Measurements from ENCODE around the gene CREB3L2.

The CREB3L2 gene

DNA sequence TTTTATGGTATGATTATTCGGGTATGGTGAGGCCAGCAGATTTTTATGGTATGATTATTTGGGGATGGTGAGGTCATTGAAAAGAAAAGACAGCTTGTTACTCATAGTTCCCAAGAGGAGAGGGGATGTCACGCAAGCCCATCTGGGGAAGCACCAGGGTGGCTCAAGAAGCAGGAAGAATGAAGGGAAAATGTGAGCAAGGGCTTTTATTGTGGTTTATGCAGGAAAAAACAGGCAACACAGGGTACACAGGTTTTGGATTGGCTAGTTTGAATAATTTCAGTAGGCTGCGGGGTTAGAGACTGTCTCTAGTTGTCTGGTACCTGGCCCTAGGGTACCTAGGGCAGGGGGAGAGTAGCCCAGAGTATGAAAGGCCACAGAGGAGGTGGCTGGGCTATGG lies 128.4 kb downstream of the CREB3L2 start:
- DNase-seq (ENCODE audit: low spot score), result no peak

DNA sequence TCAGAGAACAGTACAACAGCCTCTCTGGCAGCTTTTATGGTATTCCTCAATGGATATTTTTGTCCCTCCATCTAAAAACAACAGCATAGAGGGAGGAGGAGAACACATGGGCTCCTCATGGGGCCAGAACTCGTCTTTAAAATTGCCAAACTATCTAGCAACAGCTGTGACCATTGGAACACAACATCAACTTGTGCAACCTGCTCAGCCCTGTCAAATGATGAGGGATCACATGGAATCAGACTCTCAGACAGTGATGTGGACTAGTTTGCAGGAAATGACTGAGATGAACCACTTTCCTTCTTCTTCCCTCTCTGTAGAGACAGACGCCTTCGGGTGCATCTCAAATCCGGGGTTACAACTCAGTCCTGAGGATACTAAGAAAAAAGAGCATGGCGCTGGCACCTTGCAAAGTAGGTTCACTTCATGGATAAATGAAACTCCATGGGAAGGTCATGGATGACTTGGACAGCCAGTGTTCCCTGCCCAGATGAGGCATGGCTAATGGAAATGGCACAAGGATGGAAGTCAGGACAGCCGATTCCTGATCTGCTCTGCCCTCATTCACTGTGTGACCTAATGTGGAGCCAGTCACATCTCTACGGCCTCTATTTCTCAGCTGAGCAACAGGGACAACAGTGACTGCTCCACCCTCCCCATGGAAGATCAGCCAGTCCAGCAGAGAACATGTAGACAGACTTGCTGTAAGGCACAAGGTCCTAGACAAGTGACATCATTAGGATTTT lies 130.5 kb downstream of the CREB3L2 start:
- DNase-seq (ENCODE audit: low spot score), result no peak

DNA sequence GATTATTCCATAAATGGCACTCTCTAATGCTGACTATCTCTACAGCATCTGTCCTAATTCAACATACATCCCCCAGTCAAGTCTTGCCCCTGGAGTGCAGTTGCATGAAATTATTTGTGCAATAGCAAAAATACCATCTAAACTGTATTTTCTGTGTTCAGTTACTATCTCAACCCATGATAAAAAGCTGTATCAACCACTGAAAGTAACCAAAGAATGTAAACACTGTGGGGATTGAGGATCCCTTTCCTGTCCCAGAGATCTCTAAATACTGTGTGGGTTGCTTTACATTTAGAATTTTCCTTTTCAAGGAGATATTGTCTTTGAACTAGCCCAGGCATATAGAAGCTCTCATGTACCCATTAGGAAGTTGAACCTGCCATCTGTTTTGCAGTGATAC lies 131.2 kb downstream of the CREB3L2 start:
- no peak for DNase-seq (ENCODE audit: low spot score)

DNA sequence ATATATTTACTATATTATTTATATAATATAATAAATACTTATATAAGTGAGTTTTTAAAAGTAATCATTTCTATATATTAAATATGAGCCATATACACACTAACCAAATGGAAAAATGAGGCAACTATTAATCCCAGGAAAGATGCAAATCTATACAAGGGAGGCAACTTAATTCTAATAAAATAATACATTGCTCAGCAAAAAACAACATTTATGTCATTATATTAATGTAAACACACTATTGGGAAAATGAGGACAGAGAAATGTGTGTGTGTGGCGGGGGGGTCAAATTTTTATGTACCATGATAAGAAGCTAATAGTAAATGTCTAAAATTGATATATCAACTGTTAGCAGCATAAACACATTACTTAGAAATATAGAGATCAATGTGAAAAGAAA lies 131.8 kb downstream of the CREB3L2 start:
- no peak for DNase-seq (ENCODE audit: low spot score)

DNA sequence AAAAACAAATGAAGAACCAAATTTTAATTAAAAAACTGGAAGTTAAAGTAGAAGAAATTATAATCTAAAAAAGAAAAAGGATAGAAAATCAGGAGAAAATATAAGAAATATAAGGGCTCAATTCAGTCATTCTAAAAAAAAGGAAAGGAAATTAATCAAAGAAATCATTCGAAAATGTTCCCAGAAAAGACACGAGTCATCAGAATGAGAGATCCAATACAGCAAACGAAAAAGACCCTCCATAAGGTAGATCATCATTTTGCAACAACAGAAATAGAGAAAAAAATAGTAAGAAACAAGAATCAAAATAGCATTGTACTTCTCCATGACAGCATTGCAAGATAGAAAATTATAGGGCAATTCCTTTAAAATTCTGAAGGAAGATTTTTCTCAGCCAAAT lies 132.6 kb downstream of the CREB3L2 start:
- DNase-seq (ENCODE audit: low spot score), result no peak

DNA sequence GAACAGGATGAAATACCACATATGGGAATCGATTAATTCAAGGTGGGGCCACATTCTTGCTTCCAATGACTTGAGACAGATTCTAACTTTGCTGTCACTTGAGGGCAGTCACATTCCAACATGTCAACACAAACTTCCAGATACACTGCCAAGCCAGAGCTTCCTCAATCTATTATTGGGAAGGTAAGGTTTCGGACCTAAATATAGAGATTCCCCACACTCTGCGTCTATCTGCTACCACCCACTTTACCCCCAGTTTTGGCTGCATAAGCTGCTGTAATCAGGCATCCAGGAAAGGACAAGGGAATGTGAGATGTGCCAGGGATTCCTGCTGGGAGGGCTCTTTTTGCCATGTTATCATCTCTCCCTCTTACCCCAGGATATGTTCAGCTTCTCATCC lies 134.6 kb downstream of the CREB3L2 start:
- no peak for DNase-seq (ENCODE audit: low spot score)

DNA sequence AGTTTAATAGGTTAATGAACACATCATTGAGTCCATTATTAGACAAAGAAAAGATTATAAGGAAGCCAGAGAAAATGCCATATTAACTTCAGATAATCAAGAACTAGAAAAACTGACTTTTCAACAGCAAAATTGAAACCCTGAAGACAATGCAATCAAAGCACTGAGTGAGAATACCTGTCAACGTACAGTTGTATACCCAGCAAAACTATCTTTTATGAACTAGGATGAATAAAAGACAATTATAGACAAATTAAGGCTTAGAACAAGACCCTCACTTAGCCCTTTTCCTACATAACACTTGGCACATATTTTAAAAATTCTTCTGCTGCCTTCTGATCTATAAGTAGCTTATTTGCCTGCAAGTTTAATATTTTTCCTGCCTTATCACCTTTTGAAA lies 136.1 kb downstream of the CREB3L2 start:
- no peak for DNase-seq (ENCODE audit: low spot score)

DNA sequence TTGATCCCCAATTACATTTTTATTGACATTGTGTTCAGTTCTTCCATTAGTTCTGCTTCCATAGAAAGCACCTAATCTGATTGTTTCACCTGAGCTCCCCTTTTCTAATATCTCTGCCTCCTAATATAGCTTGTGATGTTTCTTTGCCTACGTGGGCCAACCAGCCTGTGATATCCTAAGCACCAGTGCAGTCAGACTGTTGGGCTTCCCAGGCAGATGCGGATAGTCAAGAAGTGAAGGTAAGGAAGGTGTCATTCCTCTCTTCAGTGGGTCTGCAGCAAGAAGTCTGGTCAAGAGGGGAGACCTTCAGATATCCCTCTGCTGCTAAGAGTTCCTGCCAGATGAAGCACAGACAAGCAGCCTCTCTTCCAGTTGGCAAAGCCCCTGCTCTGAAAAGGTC lies 138.9 kb downstream of the CREB3L2 start:
- DNase-seq (ENCODE audit: low spot score), result no peak

DNA sequence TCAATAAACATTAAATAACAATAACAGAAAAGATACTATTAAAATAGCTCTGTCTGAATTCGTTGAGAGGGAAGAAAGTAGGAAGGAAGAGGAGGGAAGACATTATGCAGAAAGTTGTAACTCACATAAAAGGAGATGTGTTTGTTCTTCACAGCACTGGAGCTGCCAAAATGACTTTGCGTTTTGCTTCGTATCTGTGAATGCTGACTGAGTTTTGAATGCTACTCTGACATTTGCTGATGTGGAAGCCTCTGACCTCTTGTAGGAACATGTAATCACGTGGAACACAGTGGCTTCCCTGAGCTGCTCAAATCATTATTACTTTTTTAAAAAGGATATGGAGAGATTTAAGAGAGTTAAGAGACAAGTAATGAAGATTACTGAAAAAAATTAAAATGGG lies 139.5 kb downstream of the CREB3L2 start:
- no peak for DNase-seq (ENCODE audit: low spot score)

DNA sequence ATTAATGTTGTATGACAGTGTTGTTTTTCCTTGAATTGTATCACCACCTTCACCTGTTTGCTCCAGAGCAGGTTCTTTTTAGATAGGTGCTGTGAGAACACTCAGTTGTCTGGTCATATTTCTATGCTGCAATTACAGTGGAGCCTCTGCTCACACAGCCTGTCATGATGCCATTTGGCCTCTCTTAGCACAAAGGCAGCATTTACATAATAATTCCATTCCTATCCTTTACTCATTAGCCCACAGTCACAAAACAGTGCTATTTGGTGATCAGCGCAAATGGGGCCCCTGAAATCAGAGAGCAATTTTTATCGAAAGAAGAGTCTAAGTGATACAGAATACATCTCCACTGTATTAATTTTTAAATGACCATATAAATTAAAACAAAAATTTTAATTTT lies 141.3 kb downstream of the CREB3L2 start:
- DNase-seq (ENCODE audit: low spot score), result no peak

DNA sequence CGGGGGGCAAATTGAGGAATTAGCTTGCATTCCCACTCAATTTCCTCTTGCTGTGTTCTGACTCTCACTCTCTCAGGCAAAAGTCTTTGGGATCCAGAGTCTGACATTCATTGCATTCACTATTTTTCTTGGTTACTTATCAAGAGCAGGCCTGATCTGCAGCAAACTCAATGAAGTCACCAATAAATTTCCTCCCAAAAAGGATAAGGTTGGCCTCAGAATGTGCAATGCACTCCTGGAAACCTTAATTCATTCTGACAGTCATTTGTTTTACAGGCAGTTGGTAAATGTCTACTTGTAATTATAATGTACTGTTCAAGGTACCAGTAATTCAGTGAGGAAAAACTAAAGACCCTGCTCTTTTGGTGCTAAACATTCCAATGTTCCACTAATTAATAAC lies 148.8 kb downstream of the CREB3L2 start:
- DNase-seq (ENCODE audit: low spot score), result no peak

DNA sequence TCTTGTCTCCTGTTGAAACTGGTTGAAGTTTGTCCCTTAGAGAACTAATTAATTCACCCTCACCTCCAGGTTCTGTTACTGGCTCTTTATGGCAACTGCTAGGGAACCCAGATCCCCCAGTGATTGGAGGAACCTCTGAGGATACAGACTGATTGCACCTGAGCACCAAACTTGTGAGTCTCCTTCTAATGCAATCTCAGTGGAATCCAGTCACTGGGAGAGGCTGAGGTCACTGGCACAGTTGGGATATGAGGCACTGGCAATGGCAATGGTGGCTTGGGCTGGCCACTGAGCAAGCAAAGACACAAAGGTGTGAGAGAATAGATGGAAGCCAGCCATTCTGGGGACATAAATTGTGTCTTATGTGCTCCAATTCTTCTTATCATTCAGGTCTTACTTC lies 149.8 kb downstream of the CREB3L2 start:
- DNase-seq (ENCODE audit: low spot score), result no peak

DNA sequence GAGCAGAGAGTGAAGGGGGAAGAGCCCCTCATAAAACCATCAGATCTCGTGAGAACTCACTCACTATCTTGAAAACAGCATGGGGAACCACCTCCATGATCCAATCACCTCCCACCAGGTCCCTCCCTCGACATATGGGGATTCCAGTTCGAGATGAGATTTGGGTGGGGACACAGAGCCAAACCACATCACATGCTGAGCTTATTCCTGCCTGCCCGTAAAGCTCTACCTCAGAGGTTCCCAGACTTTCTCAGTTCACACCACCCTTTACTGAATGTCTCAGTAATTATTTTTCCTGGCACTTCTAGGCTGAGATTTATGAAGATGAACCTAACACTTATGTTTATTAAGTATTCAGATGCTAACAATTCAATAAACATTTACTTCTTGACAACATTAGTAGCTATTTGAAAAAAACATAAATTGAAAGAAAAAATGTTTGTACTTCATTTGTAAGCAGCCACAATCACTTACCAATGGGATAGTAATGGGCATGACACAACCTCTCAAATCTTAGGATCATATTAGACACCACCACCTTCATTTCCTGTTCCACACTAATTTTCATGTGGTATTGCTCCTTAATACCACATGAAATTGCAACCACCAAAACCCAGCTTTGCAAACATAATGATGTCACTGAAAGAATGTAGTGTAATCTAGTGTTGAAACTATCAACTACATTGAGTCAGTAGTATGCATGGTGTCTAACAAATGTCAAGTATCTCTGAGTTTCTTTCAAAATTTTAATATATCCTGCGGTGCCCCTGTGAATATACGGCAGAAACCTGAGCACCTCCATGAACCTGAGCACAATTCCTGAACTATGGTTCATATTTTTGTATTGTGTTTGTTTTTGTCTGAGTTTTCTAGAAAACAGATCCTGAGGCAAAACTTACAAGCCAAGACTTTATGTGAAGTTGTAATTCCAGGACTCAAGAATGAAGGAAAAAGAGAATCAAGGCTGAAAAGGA lies 150.6 kb downstream of the CREB3L2 start:
- no peak for DNase-seq (ENCODE audit: low spot score)

DNA sequence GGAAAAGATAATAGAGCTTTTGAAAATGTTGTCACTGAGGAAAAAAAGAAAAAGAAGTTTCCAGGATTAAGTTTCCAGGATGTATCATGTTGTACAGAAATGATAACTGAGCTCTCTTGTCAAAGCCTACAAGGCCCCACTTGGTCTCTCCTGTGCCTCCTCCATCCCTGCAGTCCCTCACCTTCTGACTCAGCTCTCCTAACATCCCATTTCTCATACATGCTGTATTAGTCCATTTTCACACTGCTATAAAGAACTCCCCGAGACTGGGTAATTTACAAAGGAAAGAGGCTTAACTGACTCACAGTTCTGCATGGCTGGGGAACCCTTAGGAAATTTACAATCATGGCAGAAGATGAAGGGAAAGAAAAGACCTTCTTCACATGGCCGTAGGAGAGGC lies 151.3 kb downstream of the CREB3L2 start:
- DNase-seq (ENCODE audit: low spot score), result no peak

DNA sequence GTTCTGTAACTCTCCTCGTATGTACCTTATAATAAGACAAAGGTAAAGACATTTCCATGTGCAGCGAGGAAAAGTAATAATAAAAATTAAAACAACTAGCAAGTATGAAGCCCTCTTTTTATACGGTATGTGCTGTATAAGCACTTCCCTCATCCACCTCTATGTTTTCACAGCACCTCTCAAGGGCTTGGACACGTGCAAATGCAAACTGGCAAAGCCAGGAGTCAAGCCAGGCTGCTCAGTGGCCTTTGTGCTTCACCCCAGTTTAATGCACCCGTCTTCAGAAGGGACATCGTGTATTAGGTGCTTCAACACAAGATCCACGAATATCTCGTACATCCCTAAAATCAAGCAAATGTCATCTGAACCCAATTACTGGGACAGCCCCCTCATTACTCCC lies 153.8 kb downstream of the CREB3L2 start:
- DNase-seq (ENCODE audit: low spot score), result no peak

DNA sequence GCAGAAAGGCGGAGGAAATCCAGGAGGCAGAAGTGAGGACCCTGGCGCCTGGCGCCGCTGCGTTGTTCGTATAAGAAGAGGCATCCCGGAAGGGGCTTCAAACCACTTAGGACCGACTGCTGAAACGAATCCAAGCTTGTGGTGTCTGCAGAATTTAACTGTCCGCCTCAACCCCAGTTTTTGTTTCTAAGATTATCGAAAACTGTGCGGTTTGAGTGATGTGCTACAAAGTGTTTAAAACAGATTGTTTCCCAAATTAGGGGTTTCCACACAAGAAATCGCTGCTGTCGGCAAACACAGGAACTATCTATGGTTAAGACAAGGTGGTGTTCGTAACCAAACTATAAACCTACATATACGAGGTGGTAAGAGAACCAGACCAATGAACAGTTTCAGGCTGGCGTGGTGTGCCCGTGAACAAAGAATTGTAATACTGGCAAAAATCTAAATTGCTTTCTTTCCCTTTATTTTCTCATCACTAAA lies 154.3 kb downstream of the CREB3L2 start:
- no peak for DNase-seq (ENCODE audit: low spot score)

DNA sequence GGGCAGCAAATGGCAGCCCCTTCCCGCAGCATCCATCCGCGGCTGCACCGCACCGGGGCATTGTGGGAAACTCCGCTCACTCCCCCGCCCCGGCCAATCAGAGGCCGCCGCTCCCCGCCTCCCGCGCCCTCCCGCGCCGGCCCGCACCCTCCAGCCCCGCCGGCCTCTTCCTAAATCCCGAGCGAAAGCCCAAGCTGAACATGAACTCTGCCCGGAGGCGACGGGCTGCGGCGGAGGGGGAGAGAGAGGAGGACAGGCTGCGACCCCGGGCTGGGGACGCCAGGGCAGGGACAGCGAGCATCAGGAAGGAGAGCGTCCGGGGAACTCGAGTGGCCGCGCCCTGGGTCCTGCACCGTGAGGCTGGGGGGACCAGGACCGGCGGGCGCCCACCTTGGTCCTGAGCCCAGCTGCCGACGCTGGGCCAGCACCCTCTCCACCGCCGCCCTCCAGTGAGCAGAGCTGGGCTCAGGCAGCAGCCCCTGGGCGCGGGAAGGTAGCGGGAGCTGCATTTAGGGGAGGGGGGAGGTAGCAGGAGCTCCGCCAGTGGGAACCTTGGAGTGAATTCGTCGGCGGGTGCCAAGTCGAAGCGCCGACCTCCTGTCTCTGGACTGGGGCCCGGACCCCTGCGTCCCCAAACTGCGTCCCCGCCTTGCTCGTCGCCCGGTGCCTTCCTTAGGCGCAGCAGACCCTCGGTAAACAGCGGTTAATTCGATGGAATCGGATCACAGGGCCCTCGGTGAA lies 154.9 kb downstream of the CREB3L2 start, which contains the start of gene DGKI:
Gene DGKI (minus strand): TSS at position 148 of the 741 bp plus-strand sequence.
- DNase-seq (ENCODE audit: low spot score), result no peak

DNA sequence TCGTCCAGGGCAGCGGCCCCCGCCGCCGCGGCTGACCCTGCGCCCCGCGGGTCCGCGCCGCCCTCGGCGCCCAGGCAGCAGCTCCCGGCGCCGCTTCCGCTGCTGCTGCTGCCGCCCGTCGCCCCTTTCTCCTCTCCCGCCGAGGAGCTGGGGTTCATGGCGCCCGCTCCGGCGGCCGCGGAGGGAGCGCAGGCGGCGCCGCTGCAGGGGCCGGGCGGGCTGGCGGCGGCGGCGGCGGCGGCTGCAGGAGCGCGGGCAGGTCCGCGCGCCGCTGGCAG lies 155.4 kb downstream of the CREB3L2 start:
- no peak for DNase-seq (ENCODE audit: low spot score)

DNA sequence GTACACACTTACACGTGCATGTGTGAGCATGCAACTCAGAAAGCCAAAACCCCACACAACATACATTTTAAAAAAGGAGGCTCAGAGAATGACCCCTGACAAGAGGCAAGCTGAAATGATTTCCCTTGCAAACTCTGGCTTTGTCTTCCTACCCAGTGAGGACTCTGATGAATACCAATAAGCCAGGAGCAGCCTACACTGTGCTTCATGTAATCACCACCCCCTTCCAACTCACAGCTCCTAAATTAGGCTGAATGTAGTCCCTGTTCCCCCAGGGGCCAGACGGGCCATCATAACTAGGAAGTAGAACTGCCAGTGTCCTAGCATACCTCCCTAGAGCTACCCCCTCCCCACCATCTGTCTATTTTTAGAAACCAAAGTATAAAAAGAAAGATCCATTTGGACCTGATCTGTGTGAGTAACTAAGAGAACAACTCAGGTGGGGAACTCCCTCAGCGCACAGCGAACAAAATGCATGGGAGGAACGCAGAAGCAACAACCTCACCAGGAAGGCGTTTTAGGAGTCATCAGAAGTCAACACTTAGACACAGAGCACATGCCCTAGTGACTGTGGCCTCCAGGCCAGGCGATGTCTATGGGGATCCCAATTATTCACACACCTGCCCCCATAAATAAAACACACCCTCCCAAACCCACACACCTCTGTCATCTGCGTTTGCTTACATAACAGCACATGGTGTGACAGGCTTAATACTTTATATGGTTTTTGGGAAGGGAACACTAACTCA lies 157.0 kb downstream of the CREB3L2 start:
- no peak for DNase-seq (ENCODE audit: low spot score)

DNA sequence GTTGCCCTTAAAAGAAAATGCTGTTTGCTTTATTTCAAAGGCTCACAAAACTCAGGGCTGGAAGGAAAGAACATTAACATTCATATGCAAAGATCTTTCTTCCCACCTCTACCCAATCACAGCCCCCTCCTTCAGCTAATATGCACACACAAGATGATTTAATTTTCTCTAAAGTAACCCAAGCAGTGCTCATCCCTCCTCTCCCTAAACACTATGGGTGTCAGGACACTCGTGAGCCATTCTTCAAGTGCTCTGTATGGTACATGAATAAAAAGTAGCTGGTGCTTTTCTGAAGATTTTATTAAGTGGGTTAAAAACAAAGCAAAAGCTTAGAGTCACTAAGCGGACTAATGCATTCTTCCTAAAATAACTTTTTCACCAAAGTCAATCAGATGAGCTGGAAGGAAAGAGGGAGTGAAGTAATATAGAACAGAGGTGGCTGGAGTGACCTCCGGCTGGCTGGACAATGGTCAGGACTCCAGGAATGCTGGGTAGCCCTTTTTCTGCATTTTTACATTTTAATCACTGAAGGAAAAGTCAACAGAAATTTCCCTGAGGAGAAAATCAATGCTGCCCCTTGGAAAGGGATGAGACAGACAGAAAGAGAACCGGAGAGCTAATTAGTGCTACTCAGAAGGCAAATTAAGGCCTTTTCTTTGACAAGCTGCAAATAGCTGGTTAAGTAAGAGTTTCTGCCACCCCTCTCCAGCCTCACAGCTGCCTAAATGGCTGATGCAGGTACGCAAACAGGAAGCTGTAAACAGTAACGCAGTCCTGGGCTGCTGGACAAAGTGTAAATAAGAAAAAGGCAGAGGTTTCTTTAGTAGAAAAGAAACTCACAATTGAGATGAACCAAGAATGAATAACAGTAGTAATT lies 161.7 kb downstream of the CREB3L2 start:
- DNase-seq (ENCODE audit: low spot score), result no peak
